ENCODE data around the gene ANTXR1.

ANTXR1 gene

GRCh38 chr2:69076601-69077000 is 63.6 kb downstream of the ANTXR1 start:
- no peak for DNase-seq

GRCh38 chr2:69077252-69077950 is 64.4 kb downstream of the ANTXR1 start:
- no peak for DNase-seq

GRCh38 chr2:69080071-69080470 is 67.1 kb downstream of the ANTXR1 start:
- no peak for DNase-seq

- no peak for DNase-seq
Observed at GRCh38 chr2:69081001-69081580, 68.1 kb downstream of the ANTXR1 start.

- DNase-seq: no peak
Observed at GRCh38 chr2:69081757-69082156, 68.8 kb downstream of the ANTXR1 start.

GRCh38 chr2:69082430-69082997 is 69.5 kb downstream of the ANTXR1 start:
- no peak for DNase-seq

- no peak for DNase-seq
Observed at GRCh38 chr2:69083235-69083748, 70.3 kb downstream of the ANTXR1 start.

- DNase-seq: no peak
Observed at GRCh38 chr2:69084492-69084891, 71.5 kb downstream of the ANTXR1 start.

- no peak for DNase-seq
Observed at GRCh38 chr2:69086466-69086865, 73.5 kb downstream of the ANTXR1 start.

- no peak for DNase-seq
Observed at GRCh38 chr2:69087211-69087911, 74.4 kb downstream of the ANTXR1 start.

GRCh38 chr2:69087912-69088240 is 74.9 kb downstream of the ANTXR1 start:
- DNase-seq: no peak

- DNase-seq: no peak
Observed at GRCh38 chr2:69088466-69088865, 75.5 kb downstream of the ANTXR1 start.

- DNase-seq: no peak
Observed at GRCh38 chr2:69089266-69089665, 76.3 kb downstream of the ANTXR1 start.

- DNase-seq: no peak
Observed at GRCh38 chr2:69089998-69090397, 77.0 kb downstream of the ANTXR1 start.

- DNase-seq: no peak
Observed at GRCh38 chr2:69090820-69091219, 77.8 kb downstream of the ANTXR1 start.

- no peak for DNase-seq
Observed at GRCh38 chr2:69092857-69093256, 79.9 kb downstream of the ANTXR1 start.

GRCh38 chr2:69095305-69095704 is 82.3 kb downstream of the ANTXR1 start:
- DNase-seq: no peak

GRCh38 chr2:69096326-69097095 is 83.5 kb downstream of the ANTXR1 start:
- DNase-seq: no peak

- no peak for DNase-seq
Observed at GRCh38 chr2:69097148-69097610, 84.2 kb downstream of the ANTXR1 start.

- DNase-seq: no peak
Observed at GRCh38 chr2:69097891-69098655, 85.1 kb downstream of the ANTXR1 start.

GRCh38 chr2:69099541-69099940 is 86.6 kb downstream of the ANTXR1 start:
- no peak for DNase-seq

- no peak for DNase-seq
Observed at GRCh38 chr2:69100220-69100723, 87.3 kb downstream of the ANTXR1 start.

All from NCI-H2081 treated with DMSO at 0.1 percent for 48 hours (cell line).